Heart left ventricle (tissue), 16 donors: ENCODE results near the gene PTPN21. TPM values are rescaled to one million over a fixed set of nuclear protein-coding genes. Genes with fewer than 3 reads are reported as not detected.

ENCODE experiments used
- ATAC-seq, 4 donors: fragments of 200-7000 bp; cut with Tn5 transposase; one replicate each; pipeline ENCODE4 v1.9.1; 2020 to 2022; ENCODE audit warnings: moderate library complexity in 4 of 4, mild to moderate bottlenecking in 3 of 4, moderate number of reproducible peaks in 1 of 4
- DNase-seq, 5 donors: peaks; one replicate each; pipeline ENCODE4 v3.0.0-alpha.2; 2020
- H3K27ac ChIP-seq, 12 donors: fragments of 200-600 bp; sonication (generic) in 4 of 12; one replicate each; pipeline versions ENCODE4 v1.5.0 to v1.8.0; 2016 to 2022; ENCODE audit warnings: mild to moderate bottlenecking in 2 of 12
- H3K27me3 ChIP-seq, 9 donors: fragments of 200-600 bp; sonication (generic) in 2 of 9; one replicate each; pipeline versions ENCODE4 v1.5.1 to v1.8.0; 2016 to 2022; ENCODE audit warnings: mild to moderate bottlenecking in 3 of 9
- H3K36me3 ChIP-seq, 9 donors: fragments of 200-600 bp; sonication (generic) in 2 of 9; one replicate each; pipeline versions ENCODE4 v1.5.0 to v1.8.0; 2018 to 2022; ENCODE audit warnings: mild to moderate bottlenecking in 2 of 9
- H3K4me1 ChIP-seq, 12 donors: fragments of 200-600 bp; sonication (generic) in 4 of 12; one replicate each; pipeline versions ENCODE4 v1.5.0 to v1.8.0; 2016 to 2022; ENCODE audit warnings: mild to moderate bottlenecking in 3 of 12
- H3K4me3 ChIP-seq, 12 donors: fragments of 200-600 bp; sonication (generic) in 4 of 12; one replicate each; pipeline versions ENCODE4 v1.5.0 to v1.8.0; 2017 to 2022; ENCODE audit warnings: mild to moderate bottlenecking in 9 of 12, moderate library complexity in 4 of 12
- H3K9me3 ChIP-seq, 12 donors: fragments of 200-600 bp; sonication (generic) in 4 of 12; one replicate each; pipeline versions ENCODE4 v1.5.0 to v1.8.0; 2016 to 2022; ENCODE audit warnings: mild to moderate bottlenecking in 1 of 12
- POLR2A ChIP-seq, 2 donors: fragments of 450-650 bp; IDR thresholded peaks; one replicate each; pipeline ENCODE4 v1.6.1; 2017; ENCODE audit warnings: antibody characterized with exemption in 2 of 2, mild to moderate bottlenecking in 2 of 2, moderate library complexity in 2 of 2
- WGBS, 4 donors: extraction: QIAGEN DNeasy Blood & Tissue Kit in 2 of 4; methylation state at CpG; one replicate each; pipeline versions ENCODE4 v1.1.5 to v1.1.7; 2013 to 2018; 5-methylcytosine and 5-hydroxymethylcytosine counted together
- intact Hi-C, 10 donors: fragments of 100-400 bp; cut with DNase I; formaldehyde crosslinking; loops; one replicate each; pipeline versions ENCODE4 v1.11.1 to v1.14.2; 2022
- polyA plus RNA-seq, 2 donors: library from polyadenylated mRNA; stranded (reverse); fragments of 200-250 nt; gene quantifications; one replicate each; pipeline ENCODE4 v1.2.3, GENCODE V29; 2013
- total RNA-seq, 9 donors: library from RNA; depleted of rRNA in 2 of 9; stranded (reverse); fragments of >200 nt in 2 of 9; fragmentation: NEBNext Ultra II Directional in 3 of 9; extraction: Animal tissue kit (Norgen Biotek cat#: 25700) in 3 of 9; gene quantifications; one replicate each; pipeline versions ENCODE4 v1.1.0 to v1.2.4, GENCODE V29; 2016 to 2023
- TF ChIP-seq, protein P1 (sequence below), 12 donors: fragments of 200-600 bp; sonication (generic) in 4 of 12; IDR thresholded peaks; one replicate each; pipeline versions ENCODE4 v1.5.0 to v1.8.0; 2018 to 2022; ENCODE audit warnings: antibody characterized with exemption in 12 of 12, mild to moderate bottlenecking in 5 of 12
- donor health status: ischemic (EF 13 %, LVEDD 7.1; RV severe dilation, severe dysfunction).
- donor health status: healthy with polysubstance abuse.
- donor health status: DM: no; HTN: yes; CAD: no.
- donor health status: DM: no; HTN: no; CAD: no.
- donor health status: ischemic (EF 25% LVEDD 6.9; RV normal size, moderate dysfunction).
- donor health status: ischemic (EF 25% LVEDD 5.7; RV mildly dilated, moderate dysfunction).
- donor health status: healthy.
- donor health status: DM: yes; HTN: yes; CAD: no.
- donor health status: ischemic (EF 35%, LVEDD 5.7; RV mildly dilated, moderate dysfunction).
- donor health status: nonischemic (EF 11% LVEDD 7.7; RV severe dilation, severe dysfunction).
- donor health status: DM: yes; HTN: yes; CAD: no.
- donor health status: PGD.
- donor health status: ischemic (EF 29% LVEDD 5.4; RV normal size, mild dysfunction).
- donor health status: nonischemic (EF 23%, LVEDD 6.1; RV moderate dilation, normal function).

The PTPN21 gene
- total and polyA plus RNA-seq, 11 donors = 9.4 to 68.3 (median 24.8) TPM

DNA sequence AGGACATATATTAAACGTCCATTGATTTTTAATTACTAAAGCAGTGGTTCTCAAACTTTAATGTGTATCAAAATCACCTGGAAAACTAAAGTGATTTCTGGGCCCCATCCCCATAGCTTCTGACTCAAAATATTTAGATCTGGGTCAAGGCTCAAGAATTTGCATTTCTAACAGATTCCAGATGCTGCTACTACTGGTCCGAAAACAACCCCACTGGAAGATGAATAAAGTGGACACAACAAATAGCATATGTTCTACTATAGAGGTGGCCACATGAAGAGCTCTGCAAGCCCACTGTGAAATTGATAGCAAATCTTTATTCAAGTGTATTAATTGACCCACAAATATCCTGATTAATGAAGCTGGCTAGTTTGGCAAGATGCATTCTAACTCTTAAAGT lies 99.9 kb downstream of the PTPN21 start:
- ATAC-seq = no peak
- no peak overlapping the region for H3K27ac ChIP-seq
- 91 to 92% (median 92%) methylated on average over 2 of the region's 2 CpGs for WGBS, 4 donors
- no peak overlapping the region for H3K4me3 ChIP-seq
- H3K9me3 ChIP-seq = peaks cover 0 to 36% (median 0%) of the 10 kb centered on the region in 12 donors
- H3K36me3 ChIP-seq = peaks cover 0 to 50% (median 7%) of the 10 kb centered on the region in 9 donors
- DNase-seq = no peak
- intact Hi-C loops = no loop called here
- TF ChIP-seq POLR2A (IDR thresholded peaks at IDR 0.05) = no peak
- TF ChIP-seq, protein P1, sequence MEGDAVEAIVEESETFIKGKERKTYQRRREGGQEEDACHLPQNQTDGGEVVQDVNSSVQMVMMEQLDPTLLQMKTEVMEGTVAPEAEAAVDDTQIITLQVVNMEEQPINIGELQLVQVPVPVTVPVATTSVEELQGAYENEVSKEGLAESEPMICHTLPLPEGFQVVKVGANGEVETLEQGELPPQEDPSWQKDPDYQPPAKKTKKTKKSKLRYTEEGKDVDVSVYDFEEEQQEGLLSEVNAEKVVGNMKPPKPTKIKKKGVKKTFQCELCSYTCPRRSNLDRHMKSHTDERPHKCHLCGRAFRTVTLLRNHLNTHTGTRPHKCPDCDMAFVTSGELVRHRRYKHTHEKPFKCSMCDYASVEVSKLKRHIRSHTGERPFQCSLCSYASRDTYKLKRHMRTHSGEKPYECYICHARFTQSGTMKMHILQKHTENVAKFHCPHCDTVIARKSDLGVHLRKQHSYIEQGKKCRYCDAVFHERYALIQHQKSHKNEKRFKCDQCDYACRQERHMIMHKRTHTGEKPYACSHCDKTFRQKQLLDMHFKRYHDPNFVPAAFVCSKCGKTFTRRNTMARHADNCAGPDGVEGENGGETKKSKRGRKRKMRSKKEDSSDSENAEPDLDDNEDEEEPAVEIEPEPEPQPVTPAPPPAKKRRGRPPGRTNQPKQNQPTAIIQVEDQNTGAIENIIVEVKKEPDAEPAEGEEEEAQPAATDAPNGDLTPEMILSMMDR (IDR thresholded peaks at IDR 0.05) = no peak
- H3K4me1 ChIP-seq = no peaks in the 10 kb centered on the region
- no peaks in the 10 kb centered on the region for H3K27me3 ChIP-seq

DNA sequence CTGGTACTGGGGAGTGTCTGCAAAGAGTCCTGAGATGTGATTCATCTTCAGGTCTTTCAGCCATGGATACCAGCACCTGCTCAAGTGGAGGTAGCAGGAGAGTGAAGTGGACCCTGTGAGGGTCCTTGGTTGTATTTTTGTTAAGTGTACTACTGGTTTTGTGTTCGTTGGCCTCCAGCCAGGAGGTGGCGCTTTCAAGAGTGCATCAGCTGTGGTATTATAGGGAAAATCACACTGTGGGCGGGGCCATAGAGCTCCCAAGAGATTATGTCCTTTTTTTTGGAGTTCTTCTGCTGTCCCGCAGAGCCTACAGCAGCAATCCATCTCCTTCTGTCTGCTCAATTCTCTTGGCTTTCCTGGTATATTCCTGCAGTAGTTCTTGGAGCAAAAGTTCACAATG lies 102.6 kb downstream of the PTPN21 start:
- no peak for ATAC-seq
- Histone ChIP-seq H3K27ac (no peak overlapping the region), H3K4me3 (no peak overlapping the region), H3K36me3 (peaks cover 0 to 54% (median 7%) of the 10 kb centered on the region in 9 donors), H3K27me3 (no peaks in the 10 kb centered on the region), H3K4me1 (no peaks in the 10 kb centered on the region), H3K9me3 (peaks cover 0 to 23% (median 0%) of the 10 kb centered on the region in 12 donors)
- no peak for DNase-seq
- intact Hi-C loops = no loop called here
- no peak for TF ChIP-seq POLR2A (IDR thresholded peaks at IDR 0.05)
- TF ChIP-seq, protein P1 (IDR thresholded peaks at IDR 0.05) = no peak
- WGBS, 4 donors = 92 to 98% (median 93%) methylated on average over 4 of the region's 4 CpGs

DNA sequence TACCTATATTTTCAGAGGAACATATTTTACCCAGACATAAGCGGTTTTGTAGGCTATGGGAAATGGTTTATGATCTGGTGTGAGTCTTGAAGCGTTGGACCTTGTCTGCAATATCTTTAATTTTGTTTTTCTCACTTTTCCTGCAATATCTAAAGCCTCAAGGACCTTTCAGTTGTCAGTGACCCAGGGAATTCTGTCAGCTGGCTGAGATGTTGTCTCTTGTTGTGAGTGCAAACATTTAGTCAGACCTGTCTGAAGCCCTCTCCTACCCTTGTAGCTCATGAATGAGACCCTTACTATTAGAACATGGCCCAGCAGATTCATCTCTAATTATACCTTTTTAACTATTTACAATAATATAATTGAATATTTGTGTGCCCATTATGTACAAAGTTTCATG lies 115.7 kb downstream of the PTPN21 start:
- H3K36me3 ChIP-seq = peaks cover 0 to 54% (median 17%) of the 10 kb centered on the region in 9 donors
- intact Hi-C loops = no loop called here
- 95 to 100% (median 96%) methylated on average over 2 of the region's 2 CpGs for WGBS, 4 donors
- no peak for DNase-seq
- no peak for TF ChIP-seq POLR2A (IDR thresholded peaks at IDR 0.05)
- TF ChIP-seq, protein P1 (IDR thresholded peaks at IDR 0.05) = no peak
- H3K4me3 ChIP-seq = no peak overlapping the region
- H3K9me3 ChIP-seq = peaks cover 0 to 9% (median 0%) of the 10 kb centered on the region in 12 donors
- no peaks in the 10 kb centered on the region for H3K4me1 ChIP-seq
- ATAC-seq = no peak
- no peaks in the 10 kb centered on the region for H3K27me3 ChIP-seq
- no peak overlapping the region for H3K27ac ChIP-seq

DNA sequence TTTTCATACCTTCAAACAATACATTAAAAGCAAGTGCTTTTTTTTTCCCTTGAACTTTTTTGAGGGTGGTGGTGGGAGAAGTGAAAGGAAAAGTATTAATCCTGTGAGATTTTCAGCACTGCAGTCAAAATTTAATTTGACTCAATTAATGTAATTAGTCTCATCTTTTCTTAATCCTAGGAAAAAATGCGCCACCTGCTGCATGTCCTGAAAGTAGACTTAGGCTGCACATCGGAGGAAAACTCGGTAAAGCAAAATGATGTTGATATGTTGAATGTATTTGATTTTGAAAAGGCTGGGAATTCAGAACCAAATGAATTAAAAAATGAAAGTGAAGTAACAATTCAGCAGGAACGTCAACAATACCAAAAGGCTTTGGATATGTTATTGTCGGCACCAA lies 117.1 kb downstream of the PTPN21 start:
- TF ChIP-seq, protein P1 (IDR thresholded peaks at IDR 0.05) = peak in 2 of 12 donors; percentile 15 to 23
- TF ChIP-seq POLR2A (IDR thresholded peaks at IDR 0.05) = no peak
- intact Hi-C loops = no loop called here
- H3K4me1 ChIP-seq = no peaks in the 10 kb centered on the region
- WGBS, 4 donors = 88 to 93% (median 91%) methylated on average over 5 of the region's 5 CpGs
- H3K27ac ChIP-seq = no peak overlapping the region
- ATAC-seq (no peak), DNase-seq (no peak)
- H3K27me3 ChIP-seq = no peaks in the 10 kb centered on the region
- peaks cover 0 to 9% (median 0%) of the 10 kb centered on the region in 12 donors for H3K9me3 ChIP-seq
- peaks cover 0 to 63% (median 23%) of the 10 kb centered on the region in 9 donors for H3K36me3 ChIP-seq
- no peak overlapping the region for H3K4me3 ChIP-seq
